A549 treated with Mapracorat at 1 μM for 4 hours (cell line): ENCODE results near the gene SNX21. TPM values are rescaled to one million over a fixed set of nuclear protein-coding genes. Genes with fewer than 3 reads are reported as not detected.

Experiments used
- total RNA-seq: library from RNA; stranded (reverse); fragments of 200-300 nt; extraction: Qiagen RNA extraction; gene quantifications from 5 replicates; pipeline ENCODE4 v1.2.3, GENCODE V29; 2022

Gene SNX21, protein sequence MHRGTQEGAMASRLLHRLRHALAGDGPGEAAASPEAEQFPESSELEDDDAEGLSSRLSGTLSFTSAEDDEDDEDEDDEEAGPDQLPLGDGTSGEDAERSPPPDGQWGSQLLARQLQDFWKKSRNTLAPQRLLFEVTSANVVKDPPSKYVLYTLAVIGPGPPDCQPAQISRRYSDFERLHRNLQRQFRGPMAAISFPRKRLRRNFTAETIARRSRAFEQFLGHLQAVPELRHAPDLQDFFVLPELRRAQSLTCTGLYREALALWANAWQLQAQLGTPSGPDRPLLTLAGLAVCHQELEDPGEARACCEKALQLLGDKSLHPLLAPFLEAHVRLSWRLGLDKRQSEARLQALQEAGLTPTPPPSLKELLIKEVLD
- 7.8 to 11.6 TPM (median 10.7 TPM) in 5 replicates for total RNA-seq

DNA sequence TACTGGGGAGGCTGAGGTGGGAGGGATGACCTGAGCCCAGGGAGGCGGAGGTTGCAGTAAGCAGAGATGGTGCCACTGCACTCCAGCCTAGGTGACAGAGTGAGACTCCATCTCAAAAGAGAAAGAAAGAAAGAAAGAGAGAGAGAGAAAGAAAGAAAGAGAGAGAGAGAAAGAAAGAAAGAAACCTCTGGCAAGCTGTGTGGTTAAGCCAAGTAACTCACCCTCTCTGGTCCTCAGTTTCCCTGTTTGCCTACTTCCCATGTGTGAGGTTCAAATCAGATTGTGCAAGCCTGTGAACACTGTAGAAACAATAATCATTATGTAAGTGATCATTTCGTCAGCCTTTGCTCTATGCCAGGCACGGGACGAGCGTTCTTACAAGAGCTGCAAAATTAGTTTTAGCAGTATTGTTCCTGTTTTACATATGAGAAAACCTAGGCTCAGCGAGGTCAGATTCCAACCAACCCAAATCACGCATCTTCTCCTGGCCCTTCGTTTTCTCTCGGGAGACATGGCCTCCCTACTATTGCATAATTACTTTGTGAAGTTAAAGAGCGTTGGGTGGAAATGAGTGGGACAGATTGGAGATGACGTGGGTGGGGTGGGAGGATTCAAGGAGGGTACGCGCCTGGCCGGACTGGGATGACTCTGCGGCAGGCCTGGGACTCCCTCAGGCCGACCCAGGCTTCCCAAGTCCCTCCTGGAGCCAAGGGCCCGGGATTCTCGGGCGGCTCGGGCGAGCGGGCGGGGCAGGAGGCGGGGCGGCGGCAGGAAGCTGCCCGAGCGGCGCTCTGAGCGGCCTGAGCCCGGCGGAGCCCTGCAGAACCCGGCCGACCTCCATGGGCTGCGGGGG is at the start of gene SNX21:
Gene SNX21, plus strand, starts transcription at position 770 of the 853 bp plus-strand sequence. CDS start 121 bp downstream, outside the sequence.

DNA sequence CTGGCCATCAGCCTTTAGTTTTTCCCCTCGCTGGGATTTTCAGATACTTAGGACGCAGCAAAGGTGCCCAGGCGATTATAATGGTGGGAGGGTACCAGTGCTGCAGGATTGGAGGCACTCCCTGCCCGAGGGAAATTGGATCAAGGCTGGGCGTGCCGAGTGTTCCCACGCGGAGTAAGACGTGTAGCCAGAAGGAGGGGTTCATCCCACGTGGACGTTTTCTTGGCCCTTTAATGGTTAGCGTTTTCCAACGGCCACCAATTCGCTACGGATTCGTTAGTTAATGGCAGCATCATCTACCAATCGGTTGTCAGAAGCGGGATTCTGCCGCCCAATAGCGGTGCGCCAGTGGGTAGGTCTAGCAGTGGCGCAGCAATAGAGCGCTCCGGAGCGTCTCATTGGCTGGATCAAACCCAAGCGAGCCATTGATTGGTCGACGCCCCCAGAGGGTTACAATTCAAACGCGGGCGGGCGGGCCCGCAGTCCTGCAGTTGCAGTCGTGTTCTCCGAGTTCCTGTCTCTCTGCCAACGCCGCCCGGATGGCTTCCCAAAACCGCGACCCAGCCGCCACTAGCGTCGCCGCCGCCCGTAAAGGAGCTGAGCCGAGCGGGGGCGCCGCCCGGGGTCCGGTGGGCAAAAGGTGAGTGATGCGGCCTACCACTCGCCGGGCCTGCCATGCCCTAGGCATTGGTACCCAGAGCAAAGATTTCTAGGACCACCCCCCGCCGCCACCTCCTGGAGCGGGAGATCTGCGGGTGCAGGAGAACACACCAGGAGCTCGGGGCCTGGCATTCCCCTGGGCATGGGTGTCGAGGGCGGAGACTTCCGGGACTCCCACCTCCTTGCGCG is 21.2 kb upstream of the SNX21 start, which contains the start of gene UBE2C:
Gene UBE2C, plus strand, starts transcription at position 488 of the 849 bp plus-strand sequence. Its CDS starts 52 bp downstream, at position 540.

GRCh38 chr20:45827030-45827652 is 6.5 kb upstream of the SNX21 start, which contains the start of gene TNNC2:
Gene TNNC2 (minus strand): TSS chr20:45827312. CDS start chr20:45827248, 64 bp downstream.

DNA sequence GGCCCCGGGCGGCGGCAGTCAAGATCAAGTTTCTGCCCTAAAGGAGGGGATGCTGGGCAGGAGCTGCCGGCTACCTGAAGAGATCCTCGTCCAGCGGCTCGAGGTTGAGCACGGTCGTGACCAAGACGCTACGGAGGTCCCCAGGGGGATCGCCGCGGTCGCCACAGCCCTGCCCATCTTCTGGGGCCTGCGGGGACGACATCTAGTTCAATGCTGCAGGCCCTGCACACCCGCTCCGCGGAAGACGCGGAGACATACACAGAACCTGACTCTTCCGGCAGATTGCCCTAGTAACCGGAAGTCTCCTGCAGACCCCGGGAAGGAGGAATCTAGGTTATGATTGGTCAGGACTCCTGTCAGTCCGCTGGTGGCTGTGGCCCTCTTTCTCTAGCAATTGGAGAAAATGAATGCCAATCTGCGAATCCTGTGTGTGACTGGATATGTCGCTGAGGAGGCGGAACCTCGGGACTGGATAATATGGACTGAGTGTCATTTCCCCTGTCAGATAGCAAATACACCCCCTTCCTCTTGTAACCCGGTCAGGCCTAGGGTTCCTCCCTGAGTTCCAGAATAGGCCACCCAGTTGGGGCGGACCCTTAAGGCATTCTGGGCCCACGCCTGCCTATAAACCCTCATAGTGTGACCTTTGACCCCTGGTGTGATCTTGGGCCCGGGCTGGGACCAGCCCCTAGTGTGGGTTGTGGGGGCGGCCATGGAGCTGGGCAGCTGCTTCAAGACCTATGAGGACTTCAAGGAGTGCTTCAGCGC is 23.7 kb downstream of the SNX21 start, which contains the start of the genes ACOT8 and ZSWIM3:
Gene ACOT8, minus strand, starts transcription at position 279 of the 768 bp plus-strand sequence. Its CDS starts 77 bp downstream, at position 202.
Gene ZSWIM3, plus strand, starts transcription at position 501 of the 768 bp plus-strand sequence. Its CDS starts 212 bp downstream, at position 713.

GRCh38 chr20:45880988-45881788 is 47.6 kb downstream of the SNX21 start, which contains the start of gene ZSWIM1:
Gene ZSWIM1 (plus strand): TSS chr20:45881227. CDS start chr20:45882593, 1,366 bp downstream.

DNA sequence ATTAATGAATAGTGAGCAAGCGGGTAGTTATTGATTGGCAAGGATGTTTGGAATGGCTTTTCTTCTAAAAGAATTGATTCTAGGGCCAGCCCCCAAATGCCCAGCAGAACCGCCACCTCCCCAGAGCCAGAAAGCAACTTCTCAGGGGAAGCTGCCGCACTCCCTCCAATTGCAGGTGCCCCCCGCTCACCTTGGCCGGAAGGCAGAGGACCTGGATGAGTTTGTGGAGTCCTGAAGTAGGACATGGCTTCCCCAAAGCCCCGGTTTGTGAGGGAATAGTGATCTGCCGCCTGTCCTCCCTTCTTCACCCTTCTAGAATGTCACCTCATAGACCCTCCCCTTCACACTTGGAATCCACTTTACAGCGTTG is 53.7 kb downstream of the SNX21 start, which contains the start of gene SPATA25:
Gene SPATA25, minus strand, starts transcription at position 277 of the 370 bp plus-strand sequence. Its CDS starts 32 bp downstream, at position 245.

DNA sequence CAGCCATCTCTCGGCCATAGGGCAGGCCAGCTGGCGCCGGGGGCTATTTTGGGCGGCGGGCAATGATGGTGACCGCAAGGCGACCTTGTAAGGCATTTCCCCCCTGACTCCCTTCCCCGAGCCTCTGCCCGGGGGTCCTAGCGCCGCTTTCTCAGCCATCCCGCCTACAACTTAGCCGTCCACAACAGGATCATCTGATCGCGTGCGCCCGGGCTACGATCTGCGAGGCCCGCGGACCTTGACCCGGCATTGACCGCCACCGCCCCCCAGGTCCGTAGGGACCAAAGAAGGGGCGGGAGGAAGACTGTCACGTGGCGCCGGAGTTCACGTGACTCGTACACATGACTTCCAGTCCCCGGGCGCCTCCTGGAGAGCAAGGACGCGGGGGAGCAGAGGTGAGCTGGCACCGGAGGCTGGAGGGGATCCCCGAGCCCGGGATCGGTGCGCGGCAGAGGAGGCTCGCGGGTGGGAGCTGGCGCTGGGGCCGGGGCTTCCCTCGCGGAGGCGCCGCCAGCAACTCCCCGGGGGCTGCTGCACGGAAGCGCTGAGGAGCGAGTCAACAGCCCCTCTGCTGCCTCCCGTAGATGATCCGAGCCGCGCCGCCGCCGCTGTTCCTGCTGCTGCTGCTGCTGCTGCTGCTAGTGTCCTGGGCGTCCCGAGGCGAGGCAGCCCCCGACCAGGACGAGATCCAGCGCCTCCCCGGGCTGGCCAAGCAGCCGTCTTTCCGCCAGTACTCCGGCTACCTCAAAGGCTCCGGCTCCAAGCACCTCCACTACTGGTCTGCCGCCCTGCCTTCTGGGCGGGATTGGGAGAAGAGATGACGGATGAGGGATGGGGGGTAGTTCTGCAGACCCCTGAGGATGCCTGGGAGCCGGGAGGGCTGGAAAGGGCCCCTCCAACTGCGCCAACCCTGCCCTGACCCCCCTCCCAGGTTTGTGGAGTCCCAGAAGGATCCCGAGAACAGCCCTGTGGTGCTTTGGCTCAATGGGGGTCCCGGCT is 57.7 kb downstream of the SNX21 start, which contains the start of the genes CTSA and NEURL2:
Gene CTSA, plus strand, starts transcription at position 351 of the 999 bp plus-strand sequence. Its CDS starts 234 bp downstream, at position 585.
Gene NEURL2, minus strand, starts transcription at position 224 of the 999 bp plus-strand sequence. Its CDS starts 217 bp downstream, at position 7.

Other genes with a start within 250 kb of the SNX21 start
- not detected in 5 replicates for gene WFDC10A, start 204.1 kb upstream of the SNX21 start, total RNA-seq
- not detected in 5 replicates for gene WFDC9, start 202.5 kb upstream of the SNX21 start, total RNA-seq
- gene WFDC11, start 163.6 kb upstream of the SNX21 start, total RNA-seq: not detected in 5 replicates
- gene WFDC13, start 131.8 kb upstream of the SNX21 start, total RNA-seq: not detected in 5 replicates
- not detected in 5 replicates for gene WFDC10B, start 128.8 kb upstream of the SNX21 start, total RNA-seq
- gene SPINT4, start 111.5 kb upstream of the SNX21 start, total RNA-seq: not detected in 5 replicates
- gene WFDC3, start 41.9 kb upstream of the SNX21 start, total RNA-seq: 0.44 TPM in 1 of 5 replicates, not detected in the others
- gene DNTTIP1, start 41.8 kb upstream of the SNX21 start, total RNA-seq: 32.1 to 37.5 TPM (median 35.7 TPM) in 5 replicates
- 215 to 248 TPM (median 240 TPM) in 5 replicates for gene UBE2C, start 21.2 kb upstream of the SNX21 start, total RNA-seq
- gene TNNC2, start 6.5 kb upstream of the SNX21 start, total RNA-seq: 0.28 TPM in 1 of 5 replicates, not detected in the others
- 14.5 to 20.5 TPM (median 19.7 TPM) in 5 replicates for gene ACOT8, start 23.6 kb downstream of the SNX21 start, total RNA-seq
- 1.3 to 1.9 TPM (median 1.7 TPM) in 5 replicates for gene ZSWIM3, start 23.8 kb downstream of the SNX21 start, total RNA-seq
- gene ZSWIM1, start 47.4 kb downstream of the SNX21 start, total RNA-seq: 4.8 to 5.9 TPM (median 5.8 TPM) in 5 replicates
- 0.19 to 0.53 TPM (median 0.40 TPM) in 3 of 5 replicates, not detected in the others for gene SPATA25, start 53.8 kb downstream of the SNX21 start, total RNA-seq
- gene NEURL2, start 57.4 kb downstream of the SNX21 start, total RNA-seq: 0.61 to 1.7 TPM (median 0.94 TPM) in 5 replicates
- gene CTSA, start 57.5 kb downstream of the SNX21 start, total RNA-seq: 94.8 to 123 TPM (median 110 TPM) in 5 replicates
- 1.6 to 2.0 TPM (median 1.8 TPM) in 5 replicates for gene PLTP, start 78.4 kb downstream of the SNX21 start, total RNA-seq
- 27.8 to 35.7 TPM (median 33.3 TPM) in 5 replicates for gene PCIF1, start 100.9 kb downstream of the SNX21 start, total RNA-seq
- 6.8 to 10.2 TPM (median 9.2 TPM) in 5 replicates for gene ZNF335, start 138.4 kb downstream of the SNX21 start, total RNA-seq
- 0.19 to 0.48 TPM (median 0.40 TPM) in 5 replicates for gene MMP9, start 175.1 kb downstream of the SNX21 start, total RNA-seq
- gene SLC12A5, start 195.4 kb downstream of the SNX21 start, total RNA-seq: 13.5 to 17.2 TPM (median 14.0 TPM) in 5 replicates